Smooth muscle cell (in vitro differentiated cells): Measurements from ENCODE around the gene KRT2. TPM values are rescaled to one million over a fixed set of nuclear protein-coding genes. Genes with fewer than 3 reads are reported as not detected.

Source experiments
- DNase-seq: peaks from one replicate; lab custom pipeline; 2025; ENCODE audit not compliant: unreplicated experiment; lab: John Stamatoyannopoulos, UW
- H2AFZ ChIP-seq: fragments of 200-600 bp; sonication (generic); 2 replicates; pipeline ENCODE4 v1.6.0; 2016; ENCODE audit warnings: antibody characterized with exemption, low read depth, mild to moderate bottlenecking
- H3F3A ChIP-seq: fragments of 200-600 bp; sonication (generic); 2 replicates; pipeline ENCODE4 v1.6.0; 2017; ENCODE audit warnings: antibody characterized with exemption, low read depth
- H3K27ac ChIP-seq: fragments of 200-600 bp; sonication (generic); 2 replicates; pipeline ENCODE4 v1.5.1; 2016; ENCODE audit warnings: low read depth, mild to moderate bottlenecking
- H3K27me3 ChIP-seq: fragments of 200-600 bp; sonication (generic); 2 replicates; pipeline ENCODE4 v1.6.1; 2016; ENCODE audit warnings: low read depth, mild to moderate bottlenecking
- H3K36me3 ChIP-seq: fragments of 200-600 bp; sonication (generic); 2 replicates; pipeline ENCODE4 v1.5.1; 2016; ENCODE audit warnings: low read depth
- H3K4me1 ChIP-seq: fragments of 200-600 bp; sonication (generic); 2 replicates; pipeline ENCODE4 v1.5.1; 2016; ENCODE audit warnings: low read depth
- H3K4me2 ChIP-seq: fragments of 200-600 bp; sonication (generic); 2 replicates; pipeline ENCODE4 v1.6.0; 2016; ENCODE audit warnings: mild to moderate bottlenecking
- H3K4me3 ChIP-seq: fragments of 200-600 bp; sonication (generic); 2 replicates; pipeline ENCODE4 v1.5.1; 2016; ENCODE audit warnings: mild to moderate bottlenecking
- H3K79me2 ChIP-seq: fragments of 200-600 bp; sonication (generic); 2 replicates; pipeline ENCODE4 v1.6.0; 2016; ENCODE audit warnings: low read depth, mild to moderate bottlenecking
- H3K9ac ChIP-seq: fragments of 200-600 bp; sonication (generic); 2 replicates; pipeline ENCODE4 v1.6.0; 2016; ENCODE audit warnings: low read depth
- H3K9me3 ChIP-seq: fragments of 200-600 bp; sonication (generic); replicated peaks from 2 replicates; pipeline ENCODE4 v1.5.1; 2016; ENCODE audit warnings: low read depth
- H4K20me1 ChIP-seq: fragments of 200-600 bp; sonication (generic); 2 replicates; pipeline ENCODE4 v1.6.0; 2016; ENCODE audit warnings: low read depth
- WGBS: methylation state at CpG from one replicate; pipeline ENCODE4 v1.1.7; 2016; ENCODE audit warnings: low lambda C conversion rate; 5-methylcytosine and 5-hydroxymethylcytosine counted together
- polyA plus RNA-seq: library from polyadenylated mRNA; unstranded; fragments of >200 nt; fragmentation: Nextera tagmentation; extraction: Ambion mirVana; gene quantifications from 2 replicates; pipeline ENCODE4 v1.2.1, GENCODE V29; 2016
- total RNA-seq: library from RNA; depleted of rRNA; stranded (reverse); fragments of >200 nt; gene quantifications from 2 replicates; pipeline ENCODE4 v1.2.3, GENCODE V29; 2014
- TF ChIP-seq, protein P1 (sequence below): fragments of 200-600 bp; sonication (generic); IDR thresholded peaks from 2 replicates; pipeline ENCODE4 v1.5.1; 2017; ENCODE audit warnings: borderline replicate concordance, mild to moderate bottlenecking, antibody characterized with exemption; ENCODE audit not compliant: insufficient read depth, poor library complexity, severe bottlenecking

The KRT2 gene
- total and polyA plus RNA-seq, 2 experiments from 2014 or later, result not detected

DNA sequence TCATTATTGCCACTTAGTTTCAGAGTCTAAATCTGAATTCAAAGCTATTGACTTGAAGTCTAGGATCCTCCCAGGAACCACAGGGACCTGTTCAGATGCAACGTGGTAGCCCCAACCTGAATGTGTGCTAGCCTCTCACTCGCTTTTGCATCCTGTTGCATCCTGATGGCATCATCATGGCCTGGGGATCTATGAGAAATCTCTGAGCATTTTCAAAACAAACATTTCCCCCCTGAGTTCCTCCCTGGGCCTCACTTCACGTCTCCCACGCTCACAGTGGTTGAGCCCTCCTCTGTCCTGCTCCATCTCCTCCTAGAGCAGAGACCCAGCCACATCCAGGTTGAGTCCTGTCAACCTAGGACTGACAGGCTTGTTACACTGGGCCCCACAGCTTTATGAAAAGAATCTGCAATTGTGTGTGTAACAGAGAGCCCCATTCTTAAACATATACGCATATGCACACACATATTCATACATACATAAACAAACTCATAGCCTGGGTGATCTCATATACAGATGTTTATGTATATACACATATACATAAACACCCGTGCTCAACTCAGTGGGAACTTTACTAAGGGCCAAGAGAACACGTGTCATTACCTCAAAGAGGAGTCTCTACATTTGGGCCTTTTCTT, 45.3 kb downstream of the KRT2 start:
- Histone ChIP-seq H3K4me1 (no peaks in the 10 kb centered on the region), H3F3A (no peaks in the 10 kb centered on the region), H4K20me1 (no peaks in the 10 kb centered on the region), H3K9me3 (no peaks in the 10 kb centered on the region), H3K79me2 (no peaks in the 10 kb centered on the region), H3K27ac (no peak overlapping the region), H3K4me2 (no peak overlapping the region), H2AFZ (no peak overlapping the region), H3K36me3 (no peaks in the 10 kb centered on the region), H3K9ac (no peak overlapping the region), H3K27me3 (peaks cover 58% of the 10 kb centered on the region), H3K4me3 (no peak overlapping the region)
- TF ChIP-seq, protein P1, sequence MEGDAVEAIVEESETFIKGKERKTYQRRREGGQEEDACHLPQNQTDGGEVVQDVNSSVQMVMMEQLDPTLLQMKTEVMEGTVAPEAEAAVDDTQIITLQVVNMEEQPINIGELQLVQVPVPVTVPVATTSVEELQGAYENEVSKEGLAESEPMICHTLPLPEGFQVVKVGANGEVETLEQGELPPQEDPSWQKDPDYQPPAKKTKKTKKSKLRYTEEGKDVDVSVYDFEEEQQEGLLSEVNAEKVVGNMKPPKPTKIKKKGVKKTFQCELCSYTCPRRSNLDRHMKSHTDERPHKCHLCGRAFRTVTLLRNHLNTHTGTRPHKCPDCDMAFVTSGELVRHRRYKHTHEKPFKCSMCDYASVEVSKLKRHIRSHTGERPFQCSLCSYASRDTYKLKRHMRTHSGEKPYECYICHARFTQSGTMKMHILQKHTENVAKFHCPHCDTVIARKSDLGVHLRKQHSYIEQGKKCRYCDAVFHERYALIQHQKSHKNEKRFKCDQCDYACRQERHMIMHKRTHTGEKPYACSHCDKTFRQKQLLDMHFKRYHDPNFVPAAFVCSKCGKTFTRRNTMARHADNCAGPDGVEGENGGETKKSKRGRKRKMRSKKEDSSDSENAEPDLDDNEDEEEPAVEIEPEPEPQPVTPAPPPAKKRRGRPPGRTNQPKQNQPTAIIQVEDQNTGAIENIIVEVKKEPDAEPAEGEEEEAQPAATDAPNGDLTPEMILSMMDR, result no peak
- no peak for DNase-seq
- 84% methylated on average over 7 of the region's 7 CpGs for WGBS

DNA sequence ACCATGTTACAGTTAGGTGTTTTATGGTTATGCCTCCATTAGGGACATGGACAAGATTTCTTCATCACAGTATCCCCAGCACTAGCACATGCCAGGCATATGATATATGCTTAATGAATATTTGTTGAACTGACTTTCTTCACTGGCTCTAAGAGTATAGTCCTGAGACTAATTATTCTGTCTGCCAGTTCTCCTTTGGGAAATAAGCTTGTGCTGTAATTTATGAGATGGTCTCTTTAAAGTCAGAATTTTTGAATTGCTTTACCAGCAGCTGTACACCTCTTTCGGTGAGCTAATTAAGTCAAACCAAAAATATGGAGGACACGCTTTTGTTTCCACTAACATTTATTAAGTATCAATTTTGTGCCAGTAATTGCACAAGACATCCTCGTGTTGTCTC, 45.9 kb downstream of the KRT2 start:
- Histone ChIP-seq H3K36me3 (no peaks in the 10 kb centered on the region), H3K9ac (no peak overlapping the region), H2AFZ (no peak overlapping the region), H3K4me1 (no peaks in the 10 kb centered on the region), H4K20me1 (no peaks in the 10 kb centered on the region), H3K27me3 (peaks cover 52% of the 10 kb centered on the region), H3K27ac (no peak overlapping the region), H3F3A (no peaks in the 10 kb centered on the region), H3K4me3 (no peak overlapping the region), H3K79me2 (no peaks in the 10 kb centered on the region), H3K9me3 (no peaks in the 10 kb centered on the region), H3K4me2 (no peak overlapping the region)
- TF ChIP-seq, protein P1, result no peak
- WGBS, result 66% methylated on average over 3 of the region's 3 CpGs
- DNase-seq, result no peak

DNA sequence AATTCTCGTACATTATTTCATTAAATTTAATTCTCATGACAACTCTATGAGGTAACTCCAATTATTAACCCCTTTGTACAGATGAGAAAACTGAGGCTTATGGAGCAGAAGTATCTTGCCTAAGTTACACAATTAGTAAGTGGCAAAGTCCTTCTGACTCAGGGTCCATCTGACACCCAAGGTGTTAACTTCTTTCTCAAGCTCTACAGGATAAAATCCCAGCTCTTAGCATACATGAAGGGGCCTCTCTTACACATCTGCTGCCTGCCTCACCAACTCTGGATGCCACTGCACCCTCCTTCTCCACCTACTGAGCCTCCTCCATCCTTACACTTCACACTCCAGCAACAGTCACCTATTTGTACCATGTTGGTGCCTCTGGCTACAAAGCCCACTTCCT, 46.5 kb downstream of the KRT2 start:
- no peaks in the 10 kb centered on the region for H3K9me3 ChIP-seq
- H3K4me1 ChIP-seq, result no peaks in the 10 kb centered on the region
- no peak overlapping the region for H3K4me3 ChIP-seq
- TF ChIP-seq, protein P1, result no peak
- H4K20me1 ChIP-seq, result no peaks in the 10 kb centered on the region
- H3F3A ChIP-seq, result no peaks in the 10 kb centered on the region
- H3K4me2 ChIP-seq, result no peak overlapping the region
- WGBS, result 89% methylated on average over 1 of the region's 1 CpG
- no peaks in the 10 kb centered on the region for H3K36me3 ChIP-seq
- H3K79me2 ChIP-seq, result no peaks in the 10 kb centered on the region
- H2AFZ ChIP-seq, result no peak overlapping the region
- no peak overlapping the region for H3K27ac ChIP-seq
- peaks cover 47% of the 10 kb centered on the region for H3K27me3 ChIP-seq
- no peak overlapping the region for H3K9ac ChIP-seq
- no peak for DNase-seq

DNA sequence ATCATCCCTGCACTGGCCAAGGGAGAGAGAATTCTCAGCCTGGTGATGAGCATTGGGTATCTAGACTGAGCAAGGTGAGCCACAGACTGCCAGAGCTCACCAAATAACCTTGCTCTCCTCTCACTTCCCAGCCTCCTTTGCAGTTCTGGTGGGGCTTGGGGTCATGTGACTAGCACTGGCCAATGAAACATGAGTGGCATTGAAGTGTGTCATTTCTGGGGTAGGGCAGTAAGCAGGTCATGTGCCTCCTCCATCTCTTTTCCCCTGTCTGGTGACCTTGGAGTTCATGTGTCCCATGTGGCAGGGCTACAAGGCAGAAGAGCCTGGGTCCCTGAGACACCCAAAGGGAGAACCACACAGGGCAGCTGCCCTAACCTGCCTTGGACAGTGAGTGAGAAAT, 47.2 kb downstream of the KRT2 start:
- no peak overlapping the region for H3K27ac ChIP-seq

More for the DNA sequence above, 47.2 kb downstream of the KRT2 start:
- H3K36me3 ChIP-seq, result no peaks in the 10 kb centered on the region
- TF ChIP-seq, protein P1, result no peak
- H4K20me1 ChIP-seq, result no peaks in the 10 kb centered on the region
- no peak overlapping the region for H3K4me3 ChIP-seq
- H3K4me2 ChIP-seq, result no peak overlapping the region
- no peaks in the 10 kb centered on the region for H3K79me2 ChIP-seq
- no peak for DNase-seq
- peaks cover 45% of the 10 kb centered on the region for H3K27me3 ChIP-seq
- no peak overlapping the region for H3K9ac ChIP-seq
- H3K9me3 ChIP-seq, result no peaks in the 10 kb centered on the region
- H3F3A ChIP-seq, result no peaks in the 10 kb centered on the region
- H2AFZ ChIP-seq, result no peak overlapping the region
- H3K4me1 ChIP-seq, result no peaks in the 10 kb centered on the region
